ENCODE results near the gene GALNTL6. TPM values are rescaled to one million over a fixed set of nuclear protein-coding genes. Genes with fewer than 3 reads are reported as not detected.
A peak's percentile ranks its signal among the peaks of the same experiment; 100 is the strongest.

Gene GALNTL6
- polyA plus RNA-seq, 1 donor from 2014 or later = 14.9 TPM

GRCh38 chr4:171817026-171817425 is 3.8 kb downstream of the GALNTL6 start:
- H4K20me1 ChIP-seq (ENCODE audit: insufficient read depth) = no peaks in the 10 kb centered on the region
- peak overlapping the region; percentile 27 for H3K4me3 ChIP-seq (ENCODE audit: low read length)
- H3K27me3 ChIP-seq (ENCODE audit: insufficient read depth, low read depth, low read length) = peaks cover 27% of the 10 kb centered on the region
- H3K9me2 ChIP-seq (ENCODE audit: insufficient read depth, low read length) = no peaks in the 10 kb centered on the region
- H3K9ac ChIP-seq (ENCODE audit: low read length) = no peak overlapping the region
- no peaks in the 10 kb centered on the region for H3K9me3 ChIP-seq (ENCODE audit: low read length)
- no peaks in the 10 kb centered on the region for H3K79me2 ChIP-seq (replicated peaks; ENCODE audit: insufficient read depth, low read length)
- TF ChIP-seq, protein P1, sequence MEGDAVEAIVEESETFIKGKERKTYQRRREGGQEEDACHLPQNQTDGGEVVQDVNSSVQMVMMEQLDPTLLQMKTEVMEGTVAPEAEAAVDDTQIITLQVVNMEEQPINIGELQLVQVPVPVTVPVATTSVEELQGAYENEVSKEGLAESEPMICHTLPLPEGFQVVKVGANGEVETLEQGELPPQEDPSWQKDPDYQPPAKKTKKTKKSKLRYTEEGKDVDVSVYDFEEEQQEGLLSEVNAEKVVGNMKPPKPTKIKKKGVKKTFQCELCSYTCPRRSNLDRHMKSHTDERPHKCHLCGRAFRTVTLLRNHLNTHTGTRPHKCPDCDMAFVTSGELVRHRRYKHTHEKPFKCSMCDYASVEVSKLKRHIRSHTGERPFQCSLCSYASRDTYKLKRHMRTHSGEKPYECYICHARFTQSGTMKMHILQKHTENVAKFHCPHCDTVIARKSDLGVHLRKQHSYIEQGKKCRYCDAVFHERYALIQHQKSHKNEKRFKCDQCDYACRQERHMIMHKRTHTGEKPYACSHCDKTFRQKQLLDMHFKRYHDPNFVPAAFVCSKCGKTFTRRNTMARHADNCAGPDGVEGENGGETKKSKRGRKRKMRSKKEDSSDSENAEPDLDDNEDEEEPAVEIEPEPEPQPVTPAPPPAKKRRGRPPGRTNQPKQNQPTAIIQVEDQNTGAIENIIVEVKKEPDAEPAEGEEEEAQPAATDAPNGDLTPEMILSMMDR (IDR thresholded peaks at IDR 0.05; ENCODE audit: poor library complexity, severe bottlenecking) = no peak
- TF ChIP-seq TAF1 (IDR thresholded peaks at IDR 0.05; ENCODE audit: low read depth) = no peak
- TF ChIP-seq POLR2AphosphoS5 (IDR thresholded peaks at IDR 0.05) = no peak
- no peak for TF ChIP-seq EZH2 (IDR thresholded peaks at IDR 0.05; ENCODE audit: borderline replicate concordance, insufficient read depth, low read length, poor library complexity, severe bottlenecking)
- no peak for TF ChIP-seq EP300 (conservative IDR thresholded peaks at IDR 0.05; ENCODE audit: poor library complexity, severe bottlenecking)
- TF ChIP-seq SMC3 (conservative IDR thresholded peaks at IDR 0.05; ENCODE audit: poor library complexity) = no peak
- no peak for TF ChIP-seq REST (IDR thresholded peaks at IDR 0.05; ENCODE audit: borderline replicate concordance)
- TF ChIP-seq RAD21 (conservative IDR thresholded peaks at IDR 0.05) = no peak
- TF ChIP-seq MXI1 (conservative IDR thresholded peaks at IDR 0.05; ENCODE audit: poor library complexity, severe bottlenecking) = no peak
- H3F3A ChIP-seq (ENCODE audit: insufficient read depth, low read length, poor library complexity, severe bottlenecking) = no peaks in the 10 kb centered on the region
- no peaks in the 10 kb centered on the region for H3K36me3 ChIP-seq (ENCODE audit: insufficient read depth, low read length)
- H3K27ac ChIP-seq (ENCODE audit: low read length) = no peak overlapping the region
- peak overlapping the region; percentile 6 for H3K4me2 ChIP-seq (ENCODE audit: low read length)
- no peak overlapping the region for H2AFZ ChIP-seq (ENCODE audit: low read depth, low read length)

- no peaks in the 10 kb centered on the region for H3K27me3 ChIP-seq (ENCODE audit: insufficient read depth, low read depth, low read length)
- H3F3A ChIP-seq (ENCODE audit: insufficient read depth, low read length, poor library complexity, severe bottlenecking) = no peaks in the 10 kb centered on the region
- no peaks in the 10 kb centered on the region for H3K36me3 ChIP-seq (ENCODE audit: insufficient read depth, low read length)
- no peak overlapping the region for H3K27ac ChIP-seq (ENCODE audit: low read length)
- no peak overlapping the region for H2AFZ ChIP-seq (ENCODE audit: low read depth, low read length)
- H3K4me2 ChIP-seq (ENCODE audit: low read length) = no peak overlapping the region
- TF ChIP-seq TAF1 (IDR thresholded peaks at IDR 0.05; ENCODE audit: low read depth) (no peak), POLR2AphosphoS5 (IDR thresholded peaks at IDR 0.05) (no peak), EZH2 (IDR thresholded peaks at IDR 0.05; ENCODE audit: borderline replicate concordance, insufficient read depth, low read length, poor library complexity, severe bottlenecking) (no peak), SMC3 (conservative IDR thresholded peaks at IDR 0.05; ENCODE audit: poor library complexity) (no peak), MXI1 (conservative IDR thresholded peaks at IDR 0.05; ENCODE audit: poor library complexity, severe bottlenecking) (no peak), REST (IDR thresholded peaks at IDR 0.05; ENCODE audit: borderline replicate concordance) (no peak), EP300 (conservative IDR thresholded peaks at IDR 0.05; ENCODE audit: poor library complexity, severe bottlenecking) (no peak)
- TF ChIP-seq, protein P1 (IDR thresholded peaks at IDR 0.05; ENCODE audit: poor library complexity, severe bottlenecking) = no peak
- no peaks in the 10 kb centered on the region for H3K9me3 ChIP-seq (ENCODE audit: low read length)
- H3K9me2 ChIP-seq (ENCODE audit: insufficient read depth, low read length) = no peaks in the 10 kb centered on the region
- H3K79me2 ChIP-seq (replicated peaks; ENCODE audit: insufficient read depth, low read length) = no peaks in the 10 kb centered on the region
- no peaks in the 10 kb centered on the region for H4K20me1 ChIP-seq (ENCODE audit: insufficient read depth)
- H3K9ac ChIP-seq (ENCODE audit: low read length) = no peak overlapping the region
- no peak overlapping the region for H3K4me3 ChIP-seq (ENCODE audit: low read length)
These were observed 21.4 kb downstream of the GALNTL6 start for GRCh38 chr4:171834640-171835039.
